Activated B cell treated with CpG ODN at 0.5 μM for 24 hours (primary cell): ENCODE results near the gene FAM110C. TPM values are rescaled to one million over a fixed set of nuclear protein-coding genes. Genes with fewer than 3 reads are reported as not detected.
"Not testable (repeated sequence)": the region's sequence is repeated elsewhere in the genome, so short reads cannot be mapped to it uniquely, and the experiment has no call there.

Source experiments
- ATAC-seq: fragments of 200-7000 bp; cut with Tn5 transposase; one replicate; pipeline ENCODE4 v1.10.0; 2021; ENCODE audit warnings: low read depth, mild to moderate bottlenecking, moderate library complexity
- CTCF ChIA-PET: fragments of 350-600 bp; sonication (Branson Sonifier 250); formaldehyde crosslinking; loops from one replicate; lab custom pipeline; 2021; ENCODE audit warnings: antibody characterized with exemption; lab: Charles Lee
- POLR2A ChIA-PET: fragments of 350-600 bp; sonication (Branson Sonifier 250); formaldehyde crosslinking; loops from one replicate; lab custom pipeline; 2021; ENCODE audit warnings: antibody characterized with exemption; lab: Charles Lee
- DNase-seq: peaks from one replicate; pipeline ENCODE4 v3.0.0; 2022
- H3K27ac Mint-ChIP-seq: one replicate; pipeline ENCODE4 v1.8.0; 2020; ENCODE audit warnings: mixed read lengths
- H3K27me3 Mint-ChIP-seq: one replicate; pipeline ENCODE4 v1.8.0; 2021; ENCODE audit warnings: mixed read lengths
- H3K36me3 Mint-ChIP-seq: one replicate; pipeline ENCODE4 v1.8.0; 2021; ENCODE audit warnings: low read depth, mixed read lengths
- H3K4me1 Mint-ChIP-seq: one replicate; pipeline ENCODE4 v1.8.0; 2021; ENCODE audit warnings: mixed read lengths
- H3K4me3 Mint-ChIP-seq: one replicate; pipeline ENCODE4 v1.8.0; 2020; ENCODE audit warnings: mild to moderate bottlenecking, mixed read lengths
- H3K9me3 Mint-ChIP-seq: one replicate; pipeline ENCODE4 v1.8.0; 2020; ENCODE audit warnings: mixed read lengths
- intact Hi-C: fragments of 100-400 bp; cut with micrococcal nuclease; formaldehyde crosslinking; loops from one replicate; pipeline ENCODE4 v1.15.1; 2024
- total RNA-seq: library from RNA; stranded (reverse); gene quantifications from 2 replicates; pipeline ENCODE4 v1.2.3, GENCODE V29; 2022
- TF ChIP-seq, protein P1 (sequence below): fragments of 200-600 bp; IDR thresholded peaks from one replicate; pipeline ENCODE4 v1.8.0; 2022; ENCODE audit warnings: antibody characterized with exemption, mild to moderate bottlenecking

Gene FAM110C
- total RNA-seq, 1 donor from 2014 or later: 0.18 TPM

DNA sequence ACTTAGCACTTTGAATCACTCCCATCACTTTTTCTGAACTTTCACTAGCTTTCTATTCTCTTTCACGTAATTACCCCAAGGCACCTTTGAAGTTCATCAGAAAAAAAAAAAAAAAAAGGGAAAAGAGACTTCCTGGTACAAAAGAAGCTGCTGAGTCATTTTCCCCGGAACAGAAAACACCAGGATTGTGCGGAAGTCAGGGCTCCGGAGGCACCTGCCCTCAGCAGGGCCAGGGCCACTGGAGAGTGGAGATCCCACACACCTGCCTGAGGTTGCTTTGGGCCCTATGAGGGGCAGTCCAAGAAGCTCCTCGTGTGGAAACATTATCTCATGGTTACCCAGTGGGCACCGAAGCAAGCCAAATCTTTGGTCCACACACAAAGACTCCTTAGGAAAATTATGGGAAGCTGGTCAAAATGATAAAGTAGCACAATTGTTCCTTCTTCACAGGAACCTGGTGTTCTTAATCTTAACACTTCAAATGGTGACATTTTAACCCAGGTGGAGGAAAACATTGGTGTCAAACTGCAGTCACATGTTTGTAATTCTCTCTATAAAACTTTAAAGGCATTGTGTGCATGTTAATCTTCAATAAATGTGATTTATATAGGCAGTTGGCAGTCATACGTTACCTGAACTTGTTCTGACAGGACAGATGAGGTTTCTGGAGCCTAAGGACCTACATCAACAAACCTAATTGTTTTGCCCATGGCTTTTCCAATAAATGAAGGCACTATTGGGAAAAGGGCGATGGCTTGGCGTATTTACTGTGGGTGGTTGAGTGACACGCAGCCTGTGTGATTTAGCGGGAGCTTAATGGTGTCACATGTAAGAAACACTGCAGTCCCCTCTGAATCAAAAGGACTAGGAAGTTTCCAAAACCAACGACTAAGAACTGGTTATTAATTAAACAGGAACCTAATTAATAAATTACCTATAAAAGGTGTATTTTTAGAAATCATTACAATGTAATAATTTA lies 23.4 kb upstream of the FAM110C start:
- Mint-ChIP-seq H3K4me1 (no peaks in the 10 kb centered on the region), H3K9me3 (peaks cover 7% of the 10 kb centered on the region), H3K4me3 (no peak overlapping the region), H3K27ac (no peak overlapping the region), H3K36me3 (no peaks in the 10 kb centered on the region), H3K27me3 (no peaks in the 10 kb centered on the region)
- CTCF ChIA-PET: no interaction called here
- ATAC-seq: no peak
- TF ChIP-seq, protein P1, sequence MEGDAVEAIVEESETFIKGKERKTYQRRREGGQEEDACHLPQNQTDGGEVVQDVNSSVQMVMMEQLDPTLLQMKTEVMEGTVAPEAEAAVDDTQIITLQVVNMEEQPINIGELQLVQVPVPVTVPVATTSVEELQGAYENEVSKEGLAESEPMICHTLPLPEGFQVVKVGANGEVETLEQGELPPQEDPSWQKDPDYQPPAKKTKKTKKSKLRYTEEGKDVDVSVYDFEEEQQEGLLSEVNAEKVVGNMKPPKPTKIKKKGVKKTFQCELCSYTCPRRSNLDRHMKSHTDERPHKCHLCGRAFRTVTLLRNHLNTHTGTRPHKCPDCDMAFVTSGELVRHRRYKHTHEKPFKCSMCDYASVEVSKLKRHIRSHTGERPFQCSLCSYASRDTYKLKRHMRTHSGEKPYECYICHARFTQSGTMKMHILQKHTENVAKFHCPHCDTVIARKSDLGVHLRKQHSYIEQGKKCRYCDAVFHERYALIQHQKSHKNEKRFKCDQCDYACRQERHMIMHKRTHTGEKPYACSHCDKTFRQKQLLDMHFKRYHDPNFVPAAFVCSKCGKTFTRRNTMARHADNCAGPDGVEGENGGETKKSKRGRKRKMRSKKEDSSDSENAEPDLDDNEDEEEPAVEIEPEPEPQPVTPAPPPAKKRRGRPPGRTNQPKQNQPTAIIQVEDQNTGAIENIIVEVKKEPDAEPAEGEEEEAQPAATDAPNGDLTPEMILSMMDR: no peak
- DNase-seq: no peak
- intact Hi-C loops: no loop called here
- POLR2A ChIA-PET: no interaction called here

DNA sequence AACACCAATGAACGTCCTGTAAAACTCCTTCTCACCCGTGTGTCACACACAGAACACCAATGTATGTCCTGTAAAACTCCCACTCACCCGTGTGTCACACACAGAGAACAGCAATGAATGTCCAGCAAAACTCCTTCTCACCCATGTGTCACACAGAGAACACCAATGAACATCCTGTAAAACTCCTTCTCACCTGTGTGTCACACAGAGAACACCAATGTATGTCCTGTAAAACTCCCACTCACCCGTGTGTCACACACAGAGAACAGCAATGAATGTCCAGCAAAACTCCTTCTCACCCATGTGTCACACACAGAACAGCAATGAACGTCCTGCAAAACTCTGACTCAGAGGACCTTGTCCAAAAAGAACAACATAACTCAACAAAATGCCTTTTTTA lies 22.3 kb upstream of the FAM110C start:
- CTCF ChIA-PET, DNase-seq, H3K9me3 Mint-ChIP-seq, intact Hi-C loops, H3K4me3 Mint-ChIP-seq, H3K4me1 Mint-ChIP-seq, POLR2A ChIA-PET, H3K27me3 Mint-ChIP-seq, H3K36me3 Mint-ChIP-seq, ATAC-seq, H3K27ac Mint-ChIP-seq: not testable (repeated sequence)

DNA sequence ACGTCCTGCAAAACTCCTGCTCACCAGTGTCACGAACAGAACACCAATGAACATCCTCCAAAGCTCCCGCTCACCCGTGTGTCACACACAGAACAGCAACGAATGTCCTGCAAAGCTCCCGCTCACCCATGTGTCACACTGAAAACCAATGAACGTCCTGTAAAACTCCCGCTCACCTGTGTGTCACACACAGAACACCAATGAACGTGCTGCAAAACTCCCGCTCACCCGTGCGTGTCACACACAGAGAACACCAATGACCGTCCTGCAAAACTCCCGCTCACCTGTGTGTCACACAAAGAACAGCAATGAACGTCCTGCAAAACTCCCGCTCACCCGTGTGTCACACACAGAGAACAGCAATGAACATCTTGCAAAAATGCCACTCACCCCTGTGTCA lies 20.5 kb upstream of the FAM110C start:
- DNase-seq (no peak), ATAC-seq (no peak)
- Mint-ChIP-seq H3K27ac (no peak overlapping the region), H3K4me1 (no peaks in the 10 kb centered on the region), H3K4me3 (no peak overlapping the region), H3K9me3 (no peaks in the 10 kb centered on the region), H3K36me3 (no peaks in the 10 kb centered on the region), H3K27me3 (no peaks in the 10 kb centered on the region)
- ChIA-PET POLR2A (no interaction called here), CTCF (no interaction called here)
- intact Hi-C loops: no loop called here
- TF ChIP-seq, protein P1: no peak

DNA sequence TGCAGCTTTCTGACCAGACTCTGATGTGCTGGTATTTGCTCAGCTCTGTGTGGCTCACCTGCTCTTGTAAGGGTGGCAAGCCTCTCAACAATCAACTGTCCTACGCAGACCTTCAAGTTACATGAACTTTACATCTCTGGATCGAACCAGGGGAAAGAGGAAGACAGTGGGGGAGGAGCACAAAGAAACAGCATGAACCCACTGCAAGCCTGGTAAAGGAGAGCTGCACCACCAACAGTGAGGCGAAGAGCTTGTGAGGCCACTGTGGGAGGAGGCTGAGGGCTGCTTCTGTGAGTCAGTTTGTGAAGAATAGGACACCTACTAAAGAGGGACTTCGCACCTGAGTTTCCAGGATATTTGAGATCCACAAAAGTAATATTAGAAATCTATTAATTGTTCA lies 18.8 kb upstream of the FAM110C start:
- Mint-ChIP-seq H3K36me3 (no peaks in the 10 kb centered on the region), H3K4me1 (no peaks in the 10 kb centered on the region), H3K27ac (no peak overlapping the region), H3K4me3 (no peak overlapping the region), H3K27me3 (peaks cover 3% of the 10 kb centered on the region), H3K9me3 (peaks cover 4% of the 10 kb centered on the region)
- DNase-seq (no peak), ATAC-seq (no peak)
- TF ChIP-seq, protein P1: no peak
- ChIA-PET POLR2A (no interaction called here), CTCF (no interaction called here)
- intact Hi-C loops: no loop called here

DNA sequence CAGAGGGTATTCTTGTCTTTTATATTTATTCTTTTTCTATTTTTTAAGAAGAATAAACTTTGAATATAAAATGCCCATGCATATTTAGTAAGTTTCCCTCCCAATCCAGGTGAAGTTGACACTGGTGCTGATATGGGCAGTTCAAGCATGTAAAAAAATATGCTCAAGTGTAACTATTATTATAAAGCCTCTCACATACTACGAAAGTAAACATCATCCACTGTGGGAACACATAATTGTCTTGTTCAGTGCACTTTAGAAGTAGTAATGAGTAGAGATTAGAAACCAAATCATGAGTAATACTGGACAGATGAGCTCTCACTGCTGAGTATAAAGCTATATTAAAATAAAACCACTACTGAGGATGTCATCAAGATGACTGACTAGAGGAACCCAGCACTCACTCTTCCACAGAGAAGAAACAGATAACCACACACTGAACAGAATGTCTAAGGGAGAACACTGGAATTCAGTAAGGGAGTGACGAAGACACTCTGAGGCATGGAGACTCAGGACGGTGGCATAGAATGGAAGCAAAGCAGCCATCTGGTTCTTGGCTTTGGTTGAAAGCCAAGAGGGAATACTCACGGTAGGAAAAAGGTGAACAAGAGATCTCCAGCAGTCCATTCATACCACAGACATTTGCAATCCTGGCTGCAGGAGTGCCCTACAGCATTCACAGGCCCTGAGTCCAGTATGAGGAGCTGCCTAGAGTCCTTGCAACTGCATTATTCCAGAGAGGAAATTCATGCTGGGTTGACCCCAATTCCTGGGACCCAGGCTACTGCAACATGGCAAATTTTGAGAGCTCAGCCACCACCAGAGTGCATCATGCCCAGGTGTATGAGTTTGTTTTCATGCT lies 9.5 kb upstream of the FAM110C start:
- POLR2A ChIA-PET: no interaction called here

More for the DNA sequence above, 9.5 kb upstream of the FAM110C start:
- DNase-seq: no peak
- intact Hi-C loops: no loop called here
- Mint-ChIP-seq H3K27me3 (no peaks in the 10 kb centered on the region), H3K36me3 (no peaks in the 10 kb centered on the region), H3K9me3 (peaks cover 20% of the 10 kb centered on the region), H3K4me1 (no peaks in the 10 kb centered on the region), H3K4me3 (no peak overlapping the region), H3K27ac (no peak overlapping the region)
- ATAC-seq: no peak
- CTCF ChIA-PET: no interaction called here
- TF ChIP-seq, protein P1: no peak
